Panc1 (cell line): ENCODE data around the gene SKAP1. TPM values are rescaled to one million over a fixed set of nuclear protein-coding genes. Genes with fewer than 3 reads are reported as not detected.
"Not testable (repeated sequence)": the region's sequence is repeated elsewhere in the genome, so short reads cannot be mapped to it uniquely, and the experiment has no call there.

ENCODE experiments used
- ATAC-seq: fragments of 200-7000 bp; cut with Tn5 transposase; 2 replicates; pipeline ENCODE4 v1.9.1; 2020; ENCODE audit warnings: mild to moderate bottlenecking, moderate library complexity
- BruUV-seq: library from RNA; stranded (reverse); fragments of 400-500 nt; replicated peaks from 2 replicates; lab custom pipeline; 2021; lab: Mats Ljungman, UMichigan
- CTCF ChIA-PET: fragments of 300-600 bp; sonication (Branson Sonifier 250); formaldehyde crosslinking; loops from one replicate; lab custom pipeline; 2022; ENCODE audit warnings: antibody characterized with exemption; lab: Charles Lee
- POLR2A ChIA-PET: fragments of 300-600 bp; sonication (Branson Sonifier 250); formaldehyde crosslinking; loops from one replicate; lab custom pipeline; 2022; ENCODE audit warnings: antibody characterized with exemption; lab: Charles Lee
- DNase-seq: peaks from one replicate; pipeline ENCODE4 v3.0.0-alpha.2; 2010; ENCODE audit warnings: low read depth, low spot score
- H3K27ac ChIP-seq: 2 replicates; pipeline ENCODE4 v1.5.1; 2011; ENCODE audit warnings: mild to moderate bottlenecking, low read length, inconsistent platforms
- H3K27me3 ChIP-seq: fragments of 200-500 bp; sonication (Bioruptor generic); 2 replicates; pipeline ENCODE4 v1.6.0; 2014; ENCODE audit warnings: low read length, inconsistent platforms; ENCODE audit not compliant: control insufficient read depth, insufficient read depth
- H3K36me3 ChIP-seq: fragments of 200-500 bp; sonication (Bioruptor generic); 2 replicates; pipeline ENCODE4 v1.5.1; 2014; ENCODE audit warnings: inconsistent platforms, mild to moderate bottlenecking, low read length, moderate library complexity; ENCODE audit not compliant: control insufficient read depth, insufficient read depth
- H3K4me1 ChIP-seq: 2 replicates; pipeline ENCODE4 v1.5.1; 2011; ENCODE audit warnings: inconsistent platforms, mild to moderate bottlenecking, low read length, moderate library complexity; ENCODE audit not compliant: control insufficient read depth, insufficient read depth
- H3K4me3 ChIP-seq, 2 experiments: 2 replicates each; pipeline ENCODE4 v1.5.1; 2011 to 2012; ENCODE audit warnings: low read depth in 2 of 2, low read length in 2 of 2, mild to moderate bottlenecking in 2 of 2, inconsistent platforms in 1 of 2, moderate library complexity in 1 of 2
- H3K9me3 ChIP-seq: fragments of 200-500 bp; sonication (Bioruptor generic); 2 replicates; pipeline ENCODE4 v1.5.1; 2014; ENCODE audit warnings: low read depth, mild to moderate bottlenecking, inconsistent platforms, low read length, moderate library complexity; ENCODE audit not compliant: control insufficient read depth, insufficient read depth
- POLR2AphosphoS5 ChIP-seq: IDR thresholded peaks from 2 replicates; pipeline ENCODE4 v1.6.1; 2012; ENCODE audit warnings: mild to moderate bottlenecking, low read depth, low read length, moderate library complexity
- SIN3A ChIP-seq: IDR thresholded peaks from 2 replicates; pipeline ENCODE4 v1.6.1; 2012; ENCODE audit warnings: low read depth, mild to moderate bottlenecking, low read length, moderate library complexity, borderline replicate concordance; ENCODE audit not compliant: insufficient read depth
- TCF7L2 ChIP-seq: IDR thresholded peaks from 2 replicates; pipeline ENCODE4 v1.6.1; 2011; ENCODE audit warnings: mild to moderate bottlenecking, low read depth, low read length, inconsistent platforms
- in situ Hi-C: cut with HindIII; loops from 2 replicates; pipeline ENCODE4 v1.10.0; 2016; ENCODE audit warnings: low sequenced_read_pairs, low pct_unique_long_range_greater_than_20kb
- intact Hi-C: fragments of 100-400 bp; cut with micrococcal nuclease; formaldehyde crosslinking; loops from one replicate; pipeline ENCODE4 v1.10.0; 2022; ENCODE audit not compliant: unreplicated experiment
- total RNA-seq: library from RNA; stranded (reverse); gene quantifications from one replicate; pipeline ENCODE4 v1.2.1, GENCODE V29; 2021; ENCODE audit not compliant: unreplicated experiment
- TF ChIP-seq, protein P1 (sequence below), 2 experiments: IDR thresholded peaks; 2 replicates each; pipeline ENCODE4 v1.6.1; 2011 to 2012; ENCODE audit warnings: low read depth in 2 of 2, control low read depth in 1 of 2, low read length in 1 of 2, mild to moderate bottlenecking in 1 of 2, moderate library complexity in 1 of 2; ENCODE audit not compliant: insufficient read depth in 1 of 2
- TF ChIP-seq, protein P2 (sequence below): fragments of 450-650 bp; IDR thresholded peaks from 2 replicates; pipeline ENCODE4 v1.5.1; 2017; ENCODE audit warnings: mild to moderate bottlenecking

SKAP1 gene
- total RNA-seq, 1 experiment from 2014 or later, result 0.90 TPM

DNA sequence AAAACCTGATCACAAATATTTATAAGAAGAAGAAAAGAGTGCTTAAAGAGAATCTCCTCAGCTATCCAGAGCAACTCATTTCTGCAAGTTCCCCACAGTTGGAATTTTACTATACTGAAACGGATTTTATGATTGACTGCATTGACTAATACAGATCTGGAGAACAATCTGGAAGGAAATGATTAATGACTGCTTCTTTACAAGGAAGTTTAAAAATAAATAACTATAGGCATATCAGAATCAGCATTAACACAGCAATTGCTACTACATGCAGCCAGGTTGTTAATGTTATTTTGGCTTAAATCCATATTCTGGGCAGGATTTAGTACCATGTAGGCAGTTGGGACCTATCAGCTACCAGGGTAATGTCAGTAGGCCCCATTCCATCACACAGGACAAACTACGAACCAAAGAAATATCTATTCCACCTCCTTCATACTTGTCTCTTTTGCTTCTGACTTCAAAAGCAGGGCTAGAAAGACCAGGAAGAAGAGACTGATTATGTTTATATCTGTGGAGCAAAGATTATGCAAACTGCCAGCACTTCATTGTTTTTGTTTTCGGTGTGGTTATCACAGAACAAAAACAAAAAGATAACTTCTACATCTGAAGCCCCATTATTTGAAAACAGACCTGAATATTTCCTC lies 3.9 kb downstream of the SKAP1 start:
- in situ Hi-C loops (no loop called here), intact Hi-C loops (no loop called here)
- no peaks in the 10 kb centered on the region for H3K36me3 ChIP-seq
- CTCF ChIA-PET, result interaction anchor here (0.6 kb wide), 1 partner anchor 67 kb away, joined by 3 read pairs; no protein-coding TSS in a partner anchor
- BruUV-seq, result no TSS peak
- no peaks in the 10 kb centered on the region for H3K9me3 ChIP-seq
- ATAC-seq, result no peak
- TF ChIP-seq, protein P1, sequence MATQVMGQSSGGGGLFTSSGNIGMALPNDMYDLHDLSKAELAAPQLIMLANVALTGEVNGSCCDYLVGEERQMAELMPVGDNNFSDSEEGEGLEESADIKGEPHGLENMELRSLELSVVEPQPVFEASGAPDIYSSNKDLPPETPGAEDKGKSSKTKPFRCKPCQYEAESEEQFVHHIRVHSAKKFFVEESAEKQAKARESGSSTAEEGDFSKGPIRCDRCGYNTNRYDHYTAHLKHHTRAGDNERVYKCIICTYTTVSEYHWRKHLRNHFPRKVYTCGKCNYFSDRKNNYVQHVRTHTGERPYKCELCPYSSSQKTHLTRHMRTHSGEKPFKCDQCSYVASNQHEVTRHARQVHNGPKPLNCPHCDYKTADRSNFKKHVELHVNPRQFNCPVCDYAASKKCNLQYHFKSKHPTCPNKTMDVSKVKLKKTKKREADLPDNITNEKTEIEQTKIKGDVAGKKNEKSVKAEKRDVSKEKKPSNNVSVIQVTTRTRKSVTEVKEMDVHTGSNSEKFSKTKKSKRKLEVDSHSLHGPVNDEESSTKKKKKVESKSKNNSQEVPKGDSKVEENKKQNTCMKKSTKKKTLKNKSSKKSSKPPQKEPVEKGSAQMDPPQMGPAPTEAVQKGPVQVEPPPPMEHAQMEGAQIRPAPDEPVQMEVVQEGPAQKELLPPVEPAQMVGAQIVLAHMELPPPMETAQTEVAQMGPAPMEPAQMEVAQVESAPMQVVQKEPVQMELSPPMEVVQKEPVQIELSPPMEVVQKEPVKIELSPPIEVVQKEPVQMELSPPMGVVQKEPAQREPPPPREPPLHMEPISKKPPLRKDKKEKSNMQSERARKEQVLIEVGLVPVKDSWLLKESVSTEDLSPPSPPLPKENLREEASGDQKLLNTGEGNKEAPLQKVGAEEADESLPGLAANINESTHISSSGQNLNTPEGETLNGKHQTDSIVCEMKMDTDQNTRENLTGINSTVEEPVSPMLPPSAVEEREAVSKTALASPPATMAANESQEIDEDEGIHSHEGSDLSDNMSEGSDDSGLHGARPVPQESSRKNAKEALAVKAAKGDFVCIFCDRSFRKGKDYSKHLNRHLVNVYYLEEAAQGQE (IDR thresholded peaks at IDR 0.05; ENCODE audit: insufficient read depth in 1 of 2, low read depth in 2 of 2, low read length in 1 of 2), result no peak
- no peak for TF ChIP-seq SIN3A
- TF ChIP-seq, protein P2, sequence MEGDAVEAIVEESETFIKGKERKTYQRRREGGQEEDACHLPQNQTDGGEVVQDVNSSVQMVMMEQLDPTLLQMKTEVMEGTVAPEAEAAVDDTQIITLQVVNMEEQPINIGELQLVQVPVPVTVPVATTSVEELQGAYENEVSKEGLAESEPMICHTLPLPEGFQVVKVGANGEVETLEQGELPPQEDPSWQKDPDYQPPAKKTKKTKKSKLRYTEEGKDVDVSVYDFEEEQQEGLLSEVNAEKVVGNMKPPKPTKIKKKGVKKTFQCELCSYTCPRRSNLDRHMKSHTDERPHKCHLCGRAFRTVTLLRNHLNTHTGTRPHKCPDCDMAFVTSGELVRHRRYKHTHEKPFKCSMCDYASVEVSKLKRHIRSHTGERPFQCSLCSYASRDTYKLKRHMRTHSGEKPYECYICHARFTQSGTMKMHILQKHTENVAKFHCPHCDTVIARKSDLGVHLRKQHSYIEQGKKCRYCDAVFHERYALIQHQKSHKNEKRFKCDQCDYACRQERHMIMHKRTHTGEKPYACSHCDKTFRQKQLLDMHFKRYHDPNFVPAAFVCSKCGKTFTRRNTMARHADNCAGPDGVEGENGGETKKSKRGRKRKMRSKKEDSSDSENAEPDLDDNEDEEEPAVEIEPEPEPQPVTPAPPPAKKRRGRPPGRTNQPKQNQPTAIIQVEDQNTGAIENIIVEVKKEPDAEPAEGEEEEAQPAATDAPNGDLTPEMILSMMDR, result no peak
- TF ChIP-seq TCF7L2, result no peak
- TF ChIP-seq POLR2AphosphoS5, result no peak
- POLR2A ChIA-PET, result no interaction called here
- 0 out of 2 replicates have a peak, but pooled peaks cover 4% of the 10 kb centered on the region for H3K27me3 ChIP-seq
- no peak for DNase-seq
- H3K27ac ChIP-seq, result no peak overlapping the region
- H3K4me1 ChIP-seq, result no peaks in the 10 kb centered on the region
- no peak overlapping the region for H3K4me3 ChIP-seq

DNA sequence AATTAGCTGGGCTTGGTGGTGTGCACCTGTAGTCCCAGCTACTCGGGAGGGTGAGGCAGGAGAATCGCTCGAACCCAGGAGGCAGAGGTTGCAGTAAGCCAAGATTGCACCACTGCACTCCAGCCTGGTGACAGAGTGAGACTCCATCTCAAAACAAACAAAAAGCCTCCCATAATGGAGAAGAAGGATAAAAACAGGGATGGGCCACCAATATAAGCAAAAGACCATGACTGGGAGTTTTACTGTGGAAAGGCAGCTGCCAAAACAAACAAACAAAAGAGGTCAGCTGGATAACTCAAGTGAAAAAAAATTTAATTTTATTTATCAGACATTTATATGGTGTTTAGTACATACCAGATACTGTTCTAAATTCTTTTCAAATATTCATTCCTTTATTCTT lies 8.0 kb downstream of the SKAP1 start:
- CTCF ChIA-PET, in situ Hi-C loops, H3K9me3 ChIP-seq: not testable (repeated sequence)

DNA sequence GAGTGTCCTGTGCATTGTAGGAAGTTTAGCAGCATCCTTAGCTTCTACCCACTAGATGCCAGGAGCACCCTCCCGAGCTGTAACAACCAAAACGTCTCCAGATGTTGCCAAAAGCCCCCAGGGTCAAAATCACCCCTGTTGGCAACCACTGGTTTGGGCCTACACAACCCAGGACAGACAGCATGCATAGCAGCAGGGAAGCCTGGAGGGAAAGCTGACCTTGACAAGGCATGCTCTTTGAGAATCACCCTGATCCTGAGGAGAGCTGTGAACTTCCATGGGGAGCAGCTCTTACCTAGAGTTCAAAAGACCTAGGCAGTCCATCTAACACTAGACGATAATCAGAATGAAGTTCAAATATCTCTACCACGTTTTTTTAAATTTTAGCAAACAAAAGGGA lies 9.2 kb downstream of the SKAP1 start:
- TF ChIP-seq, protein P2, result no peak
- TF ChIP-seq POLR2AphosphoS5, result no peak
- TF ChIP-seq TCF7L2, result no peak
- TF ChIP-seq SIN3A, result no peak
- CTCF ChIA-PET, result no interaction called here
- no peak for DNase-seq
- no peak overlapping the region for H3K27ac ChIP-seq
- intact Hi-C loops, result no loop called here
- peaks cover 3% of the 10 kb centered on the region for H3K27me3 ChIP-seq
- in situ Hi-C loops, result no loop called here
- POLR2A ChIA-PET, result interaction anchor here (0.5 kb wide), 1 partner anchor 206 kb away, joined by 3 read pairs; no protein-coding TSS in a partner anchor
- H3K4me1 ChIP-seq, result 0 out of 2 replicates have a peak, but pooled peaks cover 2% of the 10 kb centered on the region
- no peaks in the 10 kb centered on the region for H3K36me3 ChIP-seq
- no peak overlapping the region for H3K4me3 ChIP-seq
- no TSS peak for BruUV-seq
- no peak for ATAC-seq
- H3K9me3 ChIP-seq, result no peaks in the 10 kb centered on the region

More for the DNA sequence above, 8.0 kb downstream of the SKAP1 start:
- intact Hi-C loops, H3K27me3 ChIP-seq, H3K36me3 ChIP-seq, DNase-seq, H3K4me3 ChIP-seq, ATAC-seq, H3K4me1 ChIP-seq, H3K27ac ChIP-seq, BruUV-seq, POLR2A ChIA-PET: not testable (repeated sequence)
